GM21381 (cell line): ENCODE data around the gene MAML3.
"Not testable (repeated sequence)": the region's sequence is repeated elsewhere in the genome, so short reads cannot be mapped to it uniquely, and the experiment has no call there.

Experiments used
- ATAC-seq: cut with Tn5 transposase; IDR thresholded peaks from one replicate; pipeline ENCODE4 v1.9.1; 2021; ENCODE audit warnings: mild to moderate bottlenecking, moderate library complexity; ENCODE audit not compliant: unreplicated experiment

MAML3 gene

DNA sequence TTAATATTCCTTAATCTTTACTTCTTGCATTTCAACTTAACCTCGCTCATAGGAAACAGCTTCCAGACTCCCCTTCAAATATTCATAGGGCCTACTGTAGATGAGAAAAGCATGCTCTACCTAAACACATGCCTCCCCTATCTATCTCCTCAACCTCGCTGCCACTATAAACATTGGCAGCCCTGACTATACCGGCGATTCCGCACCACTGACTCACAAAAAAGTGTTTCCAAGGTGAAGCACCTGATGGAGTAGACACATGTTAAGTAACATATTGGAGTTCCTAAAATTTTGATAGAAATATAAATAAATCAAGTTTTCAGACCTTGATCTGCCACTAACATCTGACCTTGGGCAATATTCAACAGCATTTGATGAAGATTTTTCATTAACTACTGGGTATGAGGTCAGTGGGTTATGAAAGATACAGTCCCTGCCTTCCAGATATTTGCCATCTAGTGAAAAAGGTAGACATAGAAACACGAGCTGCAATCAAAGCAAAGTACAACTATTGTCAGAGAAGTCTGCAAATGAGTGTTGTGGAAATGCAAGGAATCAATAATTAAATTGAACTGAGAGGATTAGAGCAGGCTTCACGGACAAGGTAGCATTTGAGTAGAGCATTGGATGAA, 184.2 kb downstream of the MAML3 start:
- ATAC-seq: no peak

DNA sequence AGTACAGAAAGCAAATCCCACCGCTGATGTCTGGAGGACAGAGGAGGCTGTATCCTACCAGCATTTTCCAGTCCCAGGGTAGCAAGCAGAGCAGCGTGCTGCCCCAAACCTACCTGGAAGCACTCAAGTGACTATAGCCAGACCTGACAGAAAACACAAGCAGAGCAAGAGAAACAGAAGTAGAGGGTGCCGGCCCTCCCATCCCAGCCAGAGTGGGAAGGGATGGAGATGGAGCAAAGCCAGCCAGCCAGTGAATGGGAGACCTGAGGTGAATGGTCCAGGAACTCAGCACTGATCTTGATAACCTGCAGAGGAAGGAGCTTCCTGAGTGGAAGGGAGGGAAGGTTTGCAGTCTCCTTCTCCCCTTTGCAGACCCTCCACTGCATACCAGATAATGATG, 185.2 kb downstream of the MAML3 start:
- no peak for ATAC-seq

DNA sequence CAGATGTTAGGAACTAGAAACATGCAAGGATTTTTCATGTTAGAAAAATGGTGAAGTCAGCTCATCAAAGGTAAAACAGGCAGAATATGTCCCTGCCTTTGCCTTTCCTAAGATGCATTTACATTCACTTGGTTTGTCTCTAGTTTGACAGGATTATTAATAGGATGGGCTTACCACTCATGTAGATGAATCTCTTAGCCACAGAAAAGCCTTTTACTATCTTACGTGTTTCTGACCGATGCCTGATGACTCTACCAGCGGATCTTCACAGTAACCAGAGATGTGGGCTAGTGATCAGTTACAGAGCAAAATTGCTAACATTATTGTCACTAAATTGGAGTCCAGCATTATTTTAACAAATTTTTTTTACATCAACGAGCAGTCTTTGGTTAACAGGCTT, 187.6 kb downstream of the MAML3 start:
- ATAC-seq: no peak

DNA sequence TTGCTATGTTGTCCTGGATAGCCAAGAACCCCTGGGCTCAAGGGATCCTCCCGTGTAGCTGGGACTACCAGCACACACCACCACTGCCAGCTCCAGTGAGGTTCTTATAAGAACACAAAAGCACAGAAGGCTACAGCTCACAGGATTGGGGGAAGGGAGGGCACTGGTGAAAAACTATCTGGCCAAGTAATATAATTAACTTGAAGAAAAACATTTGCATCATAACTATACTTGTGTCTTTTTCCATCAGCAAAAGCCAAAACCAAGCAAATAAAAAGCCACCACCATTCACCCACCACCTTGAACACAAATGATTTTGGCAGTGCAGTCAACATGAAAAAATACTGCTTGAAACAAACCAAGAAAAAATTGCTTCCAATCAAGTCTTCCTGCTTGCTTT, 188.2 kb downstream of the MAML3 start:
- no peak for ATAC-seq

DNA sequence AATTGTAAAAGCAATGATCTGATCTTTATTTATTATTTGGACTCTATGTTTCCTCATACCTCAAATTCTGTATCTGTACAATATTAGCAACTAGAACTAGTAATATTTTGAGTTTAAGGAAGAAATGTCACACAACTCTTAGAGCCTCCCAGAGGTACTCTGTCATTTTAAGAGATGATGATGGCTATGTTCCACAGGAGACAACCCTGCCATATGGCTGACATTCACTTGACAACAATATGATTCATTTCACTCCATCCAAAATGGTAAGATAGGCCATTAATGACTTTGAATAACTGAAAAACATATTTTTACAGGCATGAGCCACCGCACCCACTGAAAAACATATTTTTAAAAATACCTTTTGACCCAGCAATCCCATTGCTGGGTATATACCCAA, 190.3 kb downstream of the MAML3 start:
- ATAC-seq: no peak

DNA sequence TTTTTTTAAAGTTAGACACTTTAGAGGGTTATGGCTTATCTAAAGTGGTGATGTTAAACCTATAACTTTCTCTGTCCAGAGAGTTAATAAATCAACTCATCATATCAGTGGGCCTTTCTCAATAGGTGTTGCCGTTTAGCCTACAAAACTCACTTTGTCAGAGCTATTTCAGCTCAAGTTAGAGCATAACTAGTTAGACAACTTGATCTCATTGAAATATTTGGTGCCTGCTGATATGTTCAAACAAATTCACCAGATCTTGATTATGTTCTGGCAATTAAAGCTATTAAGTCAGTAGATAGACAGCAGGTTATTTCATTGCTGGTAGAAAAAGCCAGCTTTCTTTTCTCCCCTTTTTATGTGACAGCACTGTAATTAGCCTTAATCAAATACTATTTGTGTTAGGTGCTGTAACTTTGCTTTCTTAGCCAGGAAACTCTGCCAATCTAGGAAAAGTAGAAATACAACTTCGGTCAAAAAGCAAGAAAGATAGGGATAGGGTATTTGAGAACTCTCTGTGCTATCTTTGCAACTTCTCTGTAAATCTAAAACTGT, 191.8 kb downstream of the MAML3 start:
- no peak for ATAC-seq

DNA sequence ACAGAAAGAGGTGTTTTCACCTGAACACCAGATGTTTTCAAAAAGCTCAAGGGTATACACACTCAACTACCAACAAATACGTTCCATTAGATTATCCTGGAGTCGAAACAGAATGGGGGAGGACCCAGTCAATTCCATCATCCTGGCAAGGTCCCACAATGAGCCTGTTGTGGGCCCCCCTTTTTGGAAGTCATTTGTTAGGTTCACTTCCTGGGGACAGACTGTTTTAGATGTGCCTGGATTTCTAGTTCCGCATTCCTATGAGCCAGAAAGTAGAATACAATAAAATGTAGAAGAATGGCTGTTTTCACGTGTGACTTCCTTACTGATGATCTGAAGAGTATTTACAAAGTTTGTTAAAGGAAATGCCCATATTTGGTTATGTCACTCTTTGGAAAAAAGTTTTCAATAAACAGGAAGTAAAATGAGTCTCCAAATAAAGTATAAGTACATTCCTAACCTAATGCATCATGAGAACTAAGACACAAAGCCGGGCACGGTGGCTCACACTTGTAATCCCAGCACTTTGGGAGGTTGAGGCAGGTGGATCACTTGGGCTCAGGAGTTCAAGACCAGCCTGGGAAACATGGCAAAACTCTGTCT, 192.5 kb downstream of the MAML3 start:
- no peak for ATAC-seq

DNA sequence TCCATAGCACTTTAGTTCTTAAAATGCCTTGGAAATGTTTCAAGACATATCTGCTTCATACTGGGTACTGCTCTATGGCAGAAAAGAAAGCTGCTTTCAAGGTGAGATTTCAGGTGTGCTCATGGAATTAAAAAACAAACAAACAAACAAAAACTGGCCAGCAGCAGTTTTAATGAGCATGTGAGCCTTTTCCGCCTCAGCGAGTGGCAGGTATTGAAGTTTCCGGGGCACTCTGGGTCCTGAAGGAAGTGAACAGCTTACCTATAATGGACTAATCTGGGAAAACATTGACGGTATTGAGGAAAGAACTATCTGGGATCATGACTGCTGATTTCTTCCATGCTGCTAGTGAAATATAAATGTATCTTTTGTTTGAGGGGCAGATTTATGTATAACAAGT, 194.6 kb downstream of the MAML3 start:
- ATAC-seq: no peak

DNA sequence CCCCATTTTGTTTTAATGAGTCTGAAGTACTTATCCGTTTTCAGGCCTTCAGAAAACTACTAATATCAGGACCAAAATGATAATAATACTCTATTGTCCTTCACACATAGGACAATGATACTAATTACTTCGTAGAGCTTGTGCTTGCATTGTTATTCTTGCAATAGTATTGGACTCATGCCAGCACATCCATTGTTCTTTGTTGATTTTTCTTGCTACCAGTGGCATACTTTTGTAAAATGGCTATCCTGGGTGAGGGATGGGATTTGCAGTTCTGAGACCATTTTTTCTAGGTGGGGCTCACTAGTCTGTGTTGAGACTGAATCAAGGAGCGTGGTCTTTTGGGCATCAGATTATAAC, 195.3 kb downstream of the MAML3 start:
- no peak for ATAC-seq

DNA sequence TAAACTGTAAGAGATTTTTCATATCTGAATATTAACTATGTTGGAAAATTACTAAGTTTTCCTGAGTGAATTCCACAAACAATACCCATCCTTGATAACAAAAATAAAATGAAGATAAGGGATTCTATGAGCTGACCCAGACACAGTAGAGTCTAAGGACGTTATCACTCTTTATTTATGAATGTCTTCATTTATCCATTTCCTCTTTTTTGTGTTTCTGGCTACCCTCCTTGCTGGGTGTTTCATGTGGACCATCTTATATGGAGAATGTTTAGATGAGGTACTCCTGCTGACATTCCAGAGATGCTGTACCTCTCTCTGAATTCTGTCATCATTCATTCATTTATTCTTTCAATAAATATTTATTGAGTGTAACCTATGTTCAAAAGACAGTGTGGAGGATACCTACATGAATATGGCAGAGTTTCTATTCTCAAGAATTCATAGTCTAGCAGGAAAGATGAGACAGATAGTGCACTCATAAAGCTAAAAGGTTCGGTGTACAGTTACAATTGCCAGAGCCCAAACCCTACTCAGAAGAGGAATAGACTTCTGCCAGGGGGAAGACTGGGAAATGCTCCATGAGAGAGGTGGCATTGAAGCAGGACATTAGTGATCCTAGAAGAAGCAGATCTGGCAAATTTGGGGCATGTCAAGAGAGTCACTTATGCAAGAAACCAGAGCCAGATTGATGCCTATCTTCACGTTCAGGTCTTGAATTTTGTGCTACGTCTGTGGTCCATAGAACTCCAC, 195.8 kb downstream of the MAML3 start:
- no peak for ATAC-seq

DNA sequence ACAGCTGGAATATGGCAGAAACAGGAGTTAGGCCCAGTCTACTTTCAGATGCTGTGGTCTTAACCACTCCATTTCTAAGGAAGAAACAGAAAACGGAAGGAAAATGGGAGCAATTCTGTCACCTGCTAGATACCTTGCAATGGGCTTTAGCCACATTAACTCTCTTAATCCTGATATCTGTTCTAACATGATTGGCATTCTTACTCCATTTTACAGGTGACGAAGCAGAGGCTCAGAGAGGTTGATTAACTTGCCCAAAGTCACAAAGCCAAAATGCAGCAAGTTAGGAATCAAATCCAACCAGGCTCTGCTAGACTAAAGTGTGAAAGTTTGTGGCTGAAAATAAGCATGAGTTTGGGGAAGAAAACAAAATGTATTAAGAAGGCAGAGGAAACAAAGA, 196.9 kb downstream of the MAML3 start:
- no peak for ATAC-seq

DNA sequence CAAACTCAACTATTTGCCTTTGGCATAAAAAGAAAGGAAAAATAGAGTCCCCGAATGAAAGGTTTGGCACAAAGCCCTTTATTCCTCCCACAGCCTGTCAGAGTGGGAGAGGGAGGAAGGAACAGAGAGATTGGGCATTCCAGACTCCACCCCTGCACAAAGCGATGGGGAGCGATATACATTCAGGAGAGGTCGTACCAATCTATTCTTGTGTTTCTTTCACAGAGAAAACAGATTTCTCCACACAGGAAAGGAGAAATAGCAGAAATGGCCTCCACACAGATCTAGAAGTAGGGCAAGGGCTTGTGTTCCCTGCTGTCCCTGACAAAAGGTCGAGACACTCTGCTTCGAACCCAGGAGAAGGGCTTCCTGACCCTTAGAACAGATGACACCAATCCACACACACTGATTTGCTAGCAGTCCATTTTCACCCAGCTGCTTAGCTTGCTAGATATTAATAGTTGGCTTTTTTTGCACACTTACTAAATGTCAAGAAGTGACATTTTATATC, 197.4 kb downstream of the MAML3 start:
- no peak for ATAC-seq

DNA sequence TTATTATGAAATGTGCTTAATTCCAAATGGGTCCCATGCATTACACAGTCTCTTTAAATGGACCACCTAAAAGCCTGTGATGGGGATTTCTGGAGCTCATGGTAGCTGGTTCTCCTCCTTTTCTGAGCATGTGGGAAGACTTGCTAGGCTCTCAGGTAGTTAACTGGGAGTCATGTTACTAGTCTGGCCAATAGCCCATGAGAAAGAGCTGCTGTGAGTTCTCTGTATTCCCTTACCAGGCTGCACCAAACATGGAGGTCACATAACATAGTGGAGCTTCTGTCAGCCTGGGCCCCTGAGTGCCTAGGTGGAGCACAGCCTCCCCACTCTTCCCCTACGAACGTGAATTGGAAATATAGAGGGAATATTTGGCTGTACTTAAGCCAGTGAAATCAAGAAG, 198.4 kb downstream of the MAML3 start:
- ATAC-seq: no peak

DNA sequence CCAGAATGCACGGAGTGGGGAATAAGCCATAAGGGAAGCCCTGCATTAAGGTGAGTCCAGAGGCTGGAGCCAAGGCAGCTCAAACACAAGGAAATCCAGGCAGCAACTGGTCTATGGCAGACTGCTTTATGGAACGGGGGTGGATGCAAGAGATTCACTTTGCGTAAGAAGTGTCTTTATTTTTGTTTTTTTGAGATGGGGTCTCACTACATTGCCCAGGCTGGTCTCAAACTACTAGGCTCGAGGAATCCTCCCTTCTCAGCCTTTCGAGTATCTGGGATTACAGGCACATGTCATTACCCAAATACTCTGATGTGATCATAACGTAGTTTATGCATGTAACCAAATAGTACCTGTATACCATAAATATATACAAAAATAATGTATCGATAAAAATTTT, 199.5 kb downstream of the MAML3 start:
- no peak for ATAC-seq

DNA sequence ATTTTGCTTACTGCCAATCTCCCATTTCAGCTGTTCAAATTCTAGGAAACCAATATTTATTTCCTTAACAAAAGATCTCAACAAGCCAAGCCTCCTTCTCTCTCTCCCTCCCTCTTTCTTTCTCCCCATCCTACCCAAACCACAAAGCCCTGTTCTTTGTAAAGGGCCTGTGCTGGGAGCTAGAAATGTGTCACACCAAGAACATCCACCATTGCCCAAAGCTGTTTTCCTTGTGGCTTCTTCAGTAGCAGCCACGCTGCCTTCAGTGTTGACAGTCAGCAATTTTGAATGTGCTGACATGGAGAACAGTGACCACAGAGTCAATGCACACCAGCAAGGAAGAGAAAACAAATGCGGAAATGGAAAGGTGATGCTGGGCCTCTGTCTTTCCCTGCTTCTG, 203.0 kb downstream of the MAML3 start:
- peak; percentile 18 for ATAC-seq

DNA sequence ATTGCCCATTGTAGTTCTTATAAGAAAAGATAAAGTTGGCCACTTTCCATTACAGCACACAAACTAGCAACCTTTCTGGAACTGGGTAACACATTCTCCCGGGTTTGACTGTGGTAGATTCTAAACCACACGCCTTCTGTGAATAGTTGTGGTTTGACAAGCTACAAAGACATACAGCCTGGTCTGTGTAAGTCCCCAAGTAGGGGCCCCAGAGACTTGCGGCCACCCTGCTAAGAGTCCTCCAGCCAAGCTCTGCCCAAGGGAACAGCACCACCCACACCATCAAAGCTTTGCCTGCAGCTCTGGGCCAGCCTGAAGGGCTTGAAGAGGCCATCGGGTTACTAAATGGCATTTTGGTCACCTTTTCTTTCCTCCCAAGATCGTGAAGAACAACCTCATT, 203.4 kb downstream of the MAML3 start:
- peak; percentile 96 for ATAC-seq

DNA sequence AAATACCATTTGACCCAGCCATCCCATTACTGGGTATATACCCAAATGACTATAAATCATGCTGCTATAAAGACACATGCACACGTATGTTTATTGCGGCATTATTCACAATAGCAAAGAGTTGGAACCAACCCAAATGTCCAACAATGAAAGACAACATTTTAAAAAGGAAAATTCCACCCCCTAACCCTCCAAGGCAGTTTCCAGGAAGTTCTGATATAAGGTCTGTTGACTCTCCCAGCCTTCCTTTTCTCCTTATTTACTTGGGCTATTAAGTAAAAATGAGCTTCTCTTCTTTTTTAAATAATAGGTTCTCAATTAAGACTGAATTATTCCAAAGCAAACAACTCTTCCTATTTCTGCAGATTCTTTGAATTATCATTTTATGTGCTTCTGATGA, 209.1 kb downstream of the MAML3 start:
- ATAC-seq: not testable (repeated sequence)

DNA sequence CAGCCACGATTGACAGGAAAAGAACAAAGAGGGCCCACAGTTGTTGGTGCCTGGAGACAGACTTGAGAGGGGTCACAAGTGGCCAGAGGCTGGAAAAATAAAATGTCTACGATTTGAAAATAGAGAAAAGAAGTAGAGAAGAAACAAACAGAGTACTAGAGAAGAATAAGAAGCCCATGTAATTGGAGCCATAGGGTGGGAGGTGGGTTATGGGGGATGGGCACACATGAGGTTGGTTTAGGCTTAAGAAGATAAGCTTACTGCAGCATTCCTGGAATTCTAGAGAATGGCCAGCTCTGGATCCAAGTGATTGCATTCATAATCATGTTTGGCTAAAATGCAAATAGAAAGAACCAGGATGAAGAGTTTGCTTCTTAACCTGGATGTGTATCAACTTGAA, 210.7 kb downstream of the MAML3 start:
- ATAC-seq: no peak

DNA sequence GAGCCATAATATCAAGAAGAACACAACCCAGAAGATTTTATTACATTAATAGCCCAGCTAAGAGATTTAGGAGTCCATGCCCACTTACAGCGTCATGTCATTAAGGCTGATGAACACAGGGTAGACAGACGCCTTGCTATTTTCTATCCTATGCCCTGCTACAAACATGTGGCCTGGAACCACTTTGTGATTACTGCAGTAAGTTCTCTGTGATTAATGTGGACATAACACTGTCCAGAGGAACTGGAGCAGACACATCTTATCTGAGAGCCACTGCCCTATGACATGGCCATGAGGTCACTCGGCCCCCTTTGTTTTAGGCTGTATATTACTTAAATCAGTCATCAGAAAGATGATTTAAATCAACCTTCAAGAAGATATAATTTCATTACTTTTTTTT, 211.7 kb downstream of the MAML3 start:
- ATAC-seq: no peak

DNA sequence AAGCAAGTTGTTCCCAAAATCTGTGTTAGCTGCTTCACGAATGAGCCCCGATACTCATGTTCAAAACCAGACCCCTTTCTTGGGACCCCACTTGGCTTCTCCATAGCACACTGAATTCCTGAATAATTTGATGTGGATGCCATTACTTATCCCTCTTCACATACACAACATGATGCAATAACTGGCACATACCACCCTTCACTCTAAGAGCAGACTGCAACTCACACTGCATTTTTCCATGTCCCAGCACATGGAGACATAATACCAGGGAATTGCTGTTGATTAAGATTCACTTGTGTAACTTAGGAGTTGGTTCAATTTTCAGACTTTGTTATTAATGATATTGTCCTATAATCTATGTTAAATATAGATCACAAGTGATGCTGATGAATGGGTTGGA, 213.4 kb downstream of the MAML3 start:
- no peak for ATAC-seq

DNA sequence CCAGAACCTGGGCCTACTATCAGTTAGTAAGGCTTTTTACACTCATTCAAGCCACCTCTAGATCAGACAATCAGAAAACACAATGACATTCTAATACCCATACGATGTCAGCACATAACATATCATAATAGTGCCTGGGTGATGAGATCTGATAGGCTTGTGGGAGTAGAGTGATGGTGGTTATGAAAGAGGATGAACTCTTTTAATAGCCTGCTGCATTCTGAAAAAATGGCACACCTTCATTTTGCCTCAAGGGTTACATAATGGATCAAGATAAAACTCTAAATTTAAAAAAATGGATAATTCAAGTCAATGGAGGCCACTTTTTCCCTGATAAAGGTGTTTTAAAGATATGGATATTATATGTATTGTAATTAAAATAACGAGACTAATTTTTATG, 215.6 kb downstream of the MAML3 start:
- ATAC-seq: no peak

DNA sequence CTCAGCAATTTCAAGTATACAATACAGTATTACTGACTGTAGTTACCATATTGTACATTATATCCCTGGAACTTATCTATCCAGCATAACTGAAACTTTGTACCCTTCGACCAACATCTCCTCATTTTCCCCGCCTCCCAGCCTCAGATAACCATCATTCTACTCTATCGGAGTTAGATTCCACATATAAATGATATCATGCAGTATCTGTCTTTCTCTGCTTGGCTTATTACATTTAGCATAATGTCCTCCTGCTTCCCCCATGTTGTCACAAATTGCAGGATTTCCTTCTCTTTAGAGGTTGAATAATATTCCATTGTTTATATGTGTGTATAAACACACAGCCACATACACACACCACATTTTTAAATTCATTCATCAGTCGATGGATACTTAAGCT, 218.1 kb downstream of the MAML3 start:
- ATAC-seq: no peak
